ENCODE measurements around the gene IFNGR1.
A peak's percentile ranks its signal among the peaks of the same experiment; 100 is the strongest.
"Not testable (repeated sequence)": the region's sequence is repeated elsewhere in the genome, so short reads cannot be mapped to it uniquely, and the experiment has no call there.

IFNGR1 gene

GRCh38 chr6:137235686-137236085 is 16.5 kb upstream of the IFNGR1 start:
- DNase-seq (ENCODE audit: low spot score) = no peak

GRCh38 chr6:137233911-137234863 is 15.0 kb upstream of the IFNGR1 start:
- peak; percentile 42 for DNase-seq (ENCODE audit: low spot score)

- peak; percentile 57 for DNase-seq (ENCODE audit: low spot score)
Observed at GRCh38 chr6:137231895-137232294, 12.7 kb upstream of the IFNGR1 start.

- DNase-seq (ENCODE audit: low spot score) = no peak
Observed at GRCh38 chr6:137230956-137231555, 11.9 kb upstream of the IFNGR1 start.

GRCh38 chr6:137230547-137230946 is 11.4 kb upstream of the IFNGR1 start:
- no peak for DNase-seq (ENCODE audit: low spot score)

- no peak for DNase-seq (ENCODE audit: low spot score)
Observed at GRCh38 chr6:137229075-137229759, 10.0 kb upstream of the IFNGR1 start.

GRCh38 chr6:137227871-137228302 is 8.7 kb upstream of the IFNGR1 start:
- no peak for DNase-seq (ENCODE audit: low spot score)

- DNase-seq (ENCODE audit: low spot score) = no peak
Observed at GRCh38 chr6:137226697-137227096, 7.5 kb upstream of the IFNGR1 start.

GRCh38 chr6:137224799-137225198 is 5.6 kb upstream of the IFNGR1 start:
- DNase-seq (ENCODE audit: low spot score) = peak; percentile 26

- peak; percentile 10 for DNase-seq (ENCODE audit: low spot score)
Observed at GRCh38 chr6:137223370-137224131, 4.4 kb upstream of the IFNGR1 start.

GRCh38 chr6:137222381-137222780 is 3.2 kb upstream of the IFNGR1 start:
- no peak for DNase-seq (ENCODE audit: low spot score)

GRCh38 chr6:137219664-137220252 is 573 bp upstream of the IFNGR1 start:
- no peak for DNase-seq (ENCODE audit: low spot score)

- DNase-seq (ENCODE audit: low spot score) = peak; percentile 69
Observed at GRCh38 chr6:137218473-137218916, 690 bp downstream of the IFNGR1 start.

GRCh38 chr6:137217801-137218472 is 1.2 kb downstream of the IFNGR1 start:
- peak; percentile 22 for DNase-seq (ENCODE audit: low spot score)

- no peak for DNase-seq (ENCODE audit: low spot score)
Observed at GRCh38 chr6:137216875-137217553, 2.2 kb downstream of the IFNGR1 start.

- no peak for DNase-seq (ENCODE audit: low spot score)
Observed at GRCh38 chr6:137216106-137216505, 3.1 kb downstream of the IFNGR1 start.

- not testable (repeated sequence) for DNase-seq (ENCODE audit: low spot score)
Observed at GRCh38 chr6:137215630-137216029, 3.6 kb downstream of the IFNGR1 start.

- DNase-seq (ENCODE audit: low spot score) = no peak
Observed at GRCh38 chr6:137214931-137215330, 4.3 kb downstream of the IFNGR1 start.

- no peak for DNase-seq (ENCODE audit: low spot score)
Observed at GRCh38 chr6:137213813-137214212, 5.4 kb downstream of the IFNGR1 start.

- DNase-seq (ENCODE audit: low spot score) = no peak
Observed at GRCh38 chr6:137213331-137213740, 5.8 kb downstream of the IFNGR1 start.

All from CD4-positive, alpha-beta T cell treated with Interleukin-15 for 4 hours (primary cell).